ENCODE measurements around the gene XK.
"Not testable (repeated sequence)": the region's sequence is repeated elsewhere in the genome, so short reads cannot be mapped to it uniquely, and the experiment has no call there.

XK gene

DNA sequence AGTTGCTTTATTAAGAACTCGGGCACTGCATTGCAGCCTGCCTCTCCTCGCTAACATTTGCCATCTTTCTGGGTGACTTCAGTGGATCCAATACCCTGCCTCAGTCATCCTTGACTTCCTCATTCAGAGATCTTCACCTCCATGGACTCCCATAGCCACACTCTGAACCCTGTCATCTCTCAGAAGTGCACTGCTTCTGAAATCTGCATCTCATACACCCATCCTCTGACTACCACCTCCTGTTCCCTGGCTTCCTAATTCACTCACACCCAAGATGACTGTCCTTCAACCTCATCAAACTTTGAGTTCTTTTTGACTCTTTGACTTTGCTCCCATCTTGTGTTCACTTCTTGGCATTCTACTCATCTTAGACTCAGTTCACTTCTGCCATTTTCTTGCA lies 68.9 kb downstream of the XK start:
- no peak for DNase-seq (ENCODE audit: low spot score)

DNA sequence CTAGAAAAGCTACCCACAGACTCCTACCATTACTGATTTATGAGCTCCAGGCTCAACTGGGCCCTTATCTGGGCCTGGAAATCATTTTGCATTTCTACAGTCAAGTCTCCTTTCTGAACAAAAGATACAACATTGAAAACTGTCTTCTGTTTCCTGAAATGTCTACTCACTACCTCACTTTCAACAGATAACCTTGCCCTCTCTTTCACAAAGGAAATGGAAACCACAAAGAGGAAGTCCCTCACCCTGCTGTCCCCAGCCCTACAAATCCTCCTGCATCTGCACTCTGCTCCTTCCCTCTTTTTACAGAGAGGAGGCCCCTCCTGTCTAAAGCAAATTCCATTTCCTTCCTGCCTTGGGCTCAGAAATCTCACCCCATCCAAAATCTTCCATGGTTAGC lies 69.4 kb downstream of the XK start:
- DNase-seq (ENCODE audit: low spot score), result no peak

DNA sequence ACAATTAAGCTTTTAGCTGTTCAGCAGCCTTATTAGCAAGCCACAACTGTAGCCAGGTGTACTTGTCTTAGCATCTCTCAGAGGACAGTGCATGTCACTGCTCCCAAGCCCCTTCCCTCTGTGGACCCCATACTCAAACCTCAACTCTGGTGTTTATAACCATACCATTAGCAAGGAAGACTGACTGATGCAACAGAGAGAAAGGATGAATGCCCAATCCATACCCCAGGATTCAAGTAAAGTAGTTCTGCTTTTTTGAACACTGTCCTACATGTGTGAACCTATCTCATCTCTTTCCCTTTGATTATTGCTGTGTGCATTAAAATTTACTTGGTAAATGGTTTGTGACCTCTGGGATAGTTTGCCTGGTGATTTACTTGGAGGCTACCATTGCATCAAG lies 71.5 kb downstream of the XK start:
- no peak for DNase-seq (ENCODE audit: low spot score)

DNA sequence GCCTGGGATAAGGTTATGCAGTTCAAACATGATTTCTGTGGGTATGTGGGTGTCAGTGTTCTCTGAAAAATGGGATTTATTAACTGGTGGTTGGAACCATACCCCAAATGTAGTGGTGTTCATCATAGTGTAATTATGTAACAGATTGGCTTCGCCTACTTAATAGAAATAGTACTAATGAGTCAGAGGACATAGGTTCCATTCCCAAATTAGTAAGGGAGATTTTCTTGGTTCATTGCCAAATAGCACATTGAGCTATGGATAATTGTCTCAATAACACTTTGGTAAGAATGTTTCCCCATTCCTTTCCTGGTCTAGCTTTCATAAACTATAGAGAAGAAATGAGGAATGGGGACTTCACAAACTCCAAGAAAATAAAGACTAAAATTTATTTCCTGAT lies 73.8 kb downstream of the XK start:
- DNase-seq (ENCODE audit: low spot score), result no peak

- DNase-seq (ENCODE audit: low spot score), result no peak
These were observed 74.4 kb downstream of the XK start for GRCh38 chrX:37759878-37760418.

- DNase-seq (ENCODE audit: low spot score), result no peak
These were observed 77.8 kb downstream of the XK start for GRCh38 chrX:37763400-37763799.

- DNase-seq (ENCODE audit: low spot score), result no peak
These were observed 79.9 kb downstream of the XK start for GRCh38 chrX:37765507-37765906.

- DNase-seq (ENCODE audit: low spot score), result no peak
These were observed 81.8 kb downstream of the XK start for GRCh38 chrX:37767430-37767829.

DNA sequence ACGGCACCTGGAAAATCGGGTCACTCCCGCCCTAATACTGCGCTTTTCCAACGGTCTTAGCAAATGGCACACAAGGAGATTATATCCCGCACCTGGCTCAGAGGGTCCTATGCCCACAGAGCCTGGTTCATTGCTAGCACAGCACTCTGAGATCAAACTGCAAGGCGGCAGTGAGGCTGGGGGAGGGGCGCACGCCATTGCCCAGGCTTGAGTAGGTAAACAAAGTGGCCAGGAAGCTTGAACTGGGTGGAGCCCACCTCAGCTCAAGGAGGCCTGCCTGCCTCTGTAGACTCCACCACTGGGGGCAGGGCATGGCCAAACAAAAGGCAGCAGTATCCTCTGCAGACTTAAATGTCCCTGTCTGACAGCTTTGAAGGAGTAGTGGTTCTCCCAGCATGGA lies 83.3 kb downstream of the XK start:
- DNase-seq (ENCODE audit: low spot score), result not testable (repeated sequence)

DNA sequence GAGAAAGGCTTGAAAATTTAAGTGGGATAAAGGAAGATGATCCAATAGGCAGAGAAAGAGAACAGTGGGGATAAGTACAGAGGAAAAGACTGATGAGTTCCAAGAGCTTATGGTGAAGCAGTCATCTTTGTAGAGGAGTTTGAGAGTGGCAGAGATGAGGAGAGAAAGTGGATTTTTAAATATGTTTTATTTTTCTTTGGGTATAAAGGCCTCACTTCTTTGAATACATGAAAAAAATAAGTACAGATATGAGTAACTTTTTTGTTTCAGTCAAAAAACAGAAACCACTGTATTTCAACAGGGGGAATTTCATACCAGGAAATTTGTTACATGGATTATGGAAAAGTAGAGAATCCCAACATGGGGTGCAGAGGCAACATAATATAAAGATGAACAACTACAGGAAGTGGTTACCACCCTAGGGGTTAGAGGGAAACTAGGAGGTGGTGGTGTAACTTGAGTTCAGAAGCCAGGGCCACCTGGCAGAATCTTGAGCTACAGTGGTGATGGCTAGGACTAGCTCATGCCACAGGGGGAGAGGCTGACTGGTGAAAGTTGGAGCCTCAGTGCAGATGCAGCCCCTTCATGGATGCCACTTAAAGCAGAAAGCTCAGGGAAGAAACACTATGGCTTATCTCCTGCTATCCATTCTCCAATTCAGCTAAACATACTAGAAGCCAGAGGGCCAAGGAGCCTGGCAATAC lies 90.8 kb downstream of the XK start:
- no peak for DNase-seq (ENCODE audit: low spot score)

DNA sequence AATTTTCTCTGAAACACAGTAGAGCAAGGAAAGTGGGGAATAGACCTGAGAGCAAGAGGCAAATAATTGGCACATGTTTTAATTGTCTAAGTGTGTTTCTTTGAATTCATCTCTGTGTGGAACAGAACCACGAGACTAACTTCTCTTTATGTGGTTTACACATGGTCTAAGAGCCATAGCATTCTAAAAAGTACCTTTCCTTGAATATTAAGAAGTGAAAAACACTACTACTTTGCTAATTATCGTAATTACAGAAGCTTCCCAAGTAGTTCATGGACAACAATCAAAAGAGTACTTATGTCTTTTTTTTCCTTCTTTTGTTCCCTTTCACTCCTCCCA lies 91.4 kb downstream of the XK start:
- DNase-seq (ENCODE audit: low spot score), result no peak

DNA sequence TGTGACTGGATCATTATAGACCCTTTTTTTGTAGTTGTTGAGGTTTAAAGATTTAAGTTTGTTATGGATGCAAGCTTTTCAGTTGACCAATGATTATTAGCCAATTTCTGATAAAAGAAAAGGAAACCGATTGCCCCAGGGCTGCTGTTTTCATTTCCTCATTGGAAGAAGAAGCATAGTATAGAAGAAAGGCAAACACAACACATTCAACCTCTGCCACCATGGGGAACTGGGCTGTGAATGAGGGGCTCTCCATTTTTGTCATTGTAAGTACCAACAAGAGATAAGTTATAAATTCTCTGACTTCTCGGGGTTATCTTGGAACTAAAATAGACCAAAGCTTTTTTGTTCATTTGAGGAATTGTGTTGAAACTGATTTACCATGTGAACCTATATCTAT lies 94.3 kb downstream of the XK start, which contains the start of gene CYBB:
CYBB (plus strand) TSS at position 203 of the 400 bp plus-strand sequence; CDS start at position 222, 19 bp downstream.
- DNase-seq (ENCODE audit: low spot score), result no peak

GRCh38 chrX:37781081-37781480 lies 95.5 kb downstream of the XK start:
- DNase-seq (ENCODE audit: low spot score), result no peak
